GM18526 (cell line): ENCODE measurements around the gene CD4.

Experiments used
- POLR2A ChIP-seq: IDR thresholded peaks from 3 replicates; pipeline ENCODE4 v1.6.1; 2011; ENCODE audit not compliant: insufficient read length; ENCODE audit errors: extremely low read depth

CD4 gene

DNA sequence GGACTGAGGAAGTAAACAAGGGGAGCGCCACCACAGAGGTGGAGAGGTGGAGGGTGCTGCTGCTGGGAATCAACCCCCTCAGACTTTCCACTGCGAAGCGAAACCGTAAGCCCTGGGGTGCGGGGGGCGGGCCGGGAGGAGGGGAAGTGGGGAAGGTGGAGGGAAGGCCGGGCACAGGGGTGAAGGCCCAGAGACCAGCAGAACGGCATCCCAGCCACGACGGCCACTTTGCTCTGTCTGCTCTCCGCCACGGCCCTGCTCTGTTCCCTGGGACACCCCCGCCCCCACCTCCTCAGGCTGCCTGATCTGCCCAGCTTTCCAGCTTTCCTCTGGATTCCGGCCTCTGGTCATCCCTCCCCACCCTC lies 17.0 kb upstream of the CD4 start, which contains the start of gene LAG3:
Gene LAG3, plus strand, starts transcription at position 190 of the 365 bp plus-strand sequence. CDS start 333 bp downstream, outside the sequence.
- no peak for TF ChIP-seq POLR2A

DNA sequence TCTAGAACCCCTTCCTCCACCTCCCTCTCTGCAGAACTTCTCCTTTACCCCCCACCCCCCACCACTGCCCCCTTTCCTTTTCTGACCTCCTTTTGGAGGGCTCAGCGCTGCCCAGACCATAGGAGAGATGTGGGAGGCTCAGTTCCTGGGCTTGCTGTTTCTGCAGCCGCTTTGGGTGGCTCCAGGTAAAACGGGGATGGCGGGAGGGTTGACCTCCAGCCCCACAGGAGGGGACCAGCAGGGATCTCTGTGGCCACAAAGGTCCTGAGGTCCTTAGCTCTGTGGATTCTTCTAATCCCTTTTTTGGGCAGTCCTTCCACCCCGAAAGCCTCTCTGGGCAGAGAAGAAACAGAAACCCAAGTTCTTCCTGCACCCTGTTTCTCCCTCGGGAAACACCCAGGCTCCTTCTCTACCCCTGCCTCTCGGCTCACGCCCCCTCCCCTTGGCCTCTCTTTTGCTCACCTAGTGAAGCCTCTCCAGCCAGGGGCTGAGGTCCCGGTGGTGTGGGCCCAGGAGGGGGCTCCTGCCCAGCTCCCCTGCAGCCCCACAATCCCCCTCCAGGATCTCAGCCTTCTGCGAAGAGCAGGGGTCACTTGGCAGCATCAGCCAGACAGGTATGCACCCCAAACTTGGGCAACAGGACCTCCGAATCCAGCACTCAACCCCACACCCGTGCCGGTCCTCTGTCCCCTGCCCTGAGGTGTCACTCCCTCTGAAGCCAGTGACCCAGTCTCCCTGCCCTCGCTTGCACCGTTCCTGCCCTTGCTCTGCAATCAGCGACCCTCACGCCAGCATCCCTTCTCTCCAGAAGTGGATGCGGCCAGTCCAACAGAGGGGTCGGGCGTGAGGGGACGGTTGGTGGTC lies 16.4 kb upstream of the CD4 start:
- TF ChIP-seq POLR2A, result no peak

DNA sequence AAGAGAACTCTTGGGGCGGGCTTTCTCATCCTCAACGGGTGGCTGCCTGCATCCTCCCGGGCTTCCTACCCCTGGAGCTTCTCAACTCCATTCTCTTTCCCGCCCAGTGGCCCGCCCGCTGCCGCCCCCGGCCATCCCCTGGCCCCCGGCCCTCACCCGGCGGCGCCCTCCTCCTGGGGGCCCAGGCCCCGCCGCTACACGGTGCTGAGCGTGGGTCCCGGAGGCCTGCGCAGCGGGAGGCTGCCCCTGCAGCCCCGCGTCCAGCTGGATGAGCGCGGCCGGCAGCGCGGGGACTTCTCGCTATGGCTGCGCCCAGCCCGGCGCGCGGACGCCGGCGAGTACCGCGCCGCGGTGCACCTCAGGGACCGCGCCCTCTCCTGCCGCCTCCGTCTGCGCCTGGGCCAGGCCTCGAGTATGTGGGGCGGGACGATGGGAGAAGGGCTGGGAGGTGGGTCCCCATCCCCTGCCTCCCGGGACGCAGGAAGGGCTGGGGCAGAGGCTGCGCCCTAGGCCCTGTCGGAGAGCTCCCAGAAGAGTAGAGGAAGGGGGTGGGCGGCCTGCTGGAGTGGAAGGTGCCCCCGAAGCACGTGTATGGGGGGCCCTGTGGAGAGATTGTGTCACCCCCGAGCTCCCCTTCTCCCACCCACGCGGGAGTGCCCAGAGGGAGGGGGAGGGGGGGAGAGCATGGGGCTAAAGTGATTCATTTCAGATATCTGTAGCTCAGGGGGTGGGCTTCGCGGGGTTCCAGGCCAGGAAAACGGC lies 15.6 kb upstream of the CD4 start:
- TF ChIP-seq POLR2A, result no peak

DNA sequence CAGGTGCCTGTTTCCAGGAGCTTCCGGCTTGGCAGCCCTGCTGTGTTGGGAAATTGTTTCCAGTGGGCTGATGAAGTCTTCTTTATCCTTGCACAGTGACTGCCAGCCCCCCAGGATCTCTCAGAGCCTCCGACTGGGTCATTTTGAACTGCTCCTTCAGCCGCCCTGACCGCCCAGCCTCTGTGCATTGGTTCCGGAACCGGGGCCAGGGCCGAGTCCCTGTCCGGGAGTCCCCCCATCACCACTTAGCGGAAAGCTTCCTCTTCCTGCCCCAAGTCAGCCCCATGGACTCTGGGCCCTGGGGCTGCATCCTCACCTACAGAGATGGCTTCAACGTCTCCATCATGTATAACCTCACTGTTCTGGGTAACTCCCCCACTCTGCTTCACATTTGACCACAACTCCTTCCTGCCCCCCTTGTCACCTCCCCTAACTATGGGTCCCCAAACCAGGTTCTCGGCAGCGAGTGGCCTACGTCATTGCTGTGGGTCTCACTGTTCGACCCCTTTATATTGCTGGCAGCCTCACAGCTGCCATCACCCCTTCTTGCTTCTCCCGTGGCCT lies 14.7 kb upstream of the CD4 start:
- TF ChIP-seq POLR2A, result no peak

DNA sequence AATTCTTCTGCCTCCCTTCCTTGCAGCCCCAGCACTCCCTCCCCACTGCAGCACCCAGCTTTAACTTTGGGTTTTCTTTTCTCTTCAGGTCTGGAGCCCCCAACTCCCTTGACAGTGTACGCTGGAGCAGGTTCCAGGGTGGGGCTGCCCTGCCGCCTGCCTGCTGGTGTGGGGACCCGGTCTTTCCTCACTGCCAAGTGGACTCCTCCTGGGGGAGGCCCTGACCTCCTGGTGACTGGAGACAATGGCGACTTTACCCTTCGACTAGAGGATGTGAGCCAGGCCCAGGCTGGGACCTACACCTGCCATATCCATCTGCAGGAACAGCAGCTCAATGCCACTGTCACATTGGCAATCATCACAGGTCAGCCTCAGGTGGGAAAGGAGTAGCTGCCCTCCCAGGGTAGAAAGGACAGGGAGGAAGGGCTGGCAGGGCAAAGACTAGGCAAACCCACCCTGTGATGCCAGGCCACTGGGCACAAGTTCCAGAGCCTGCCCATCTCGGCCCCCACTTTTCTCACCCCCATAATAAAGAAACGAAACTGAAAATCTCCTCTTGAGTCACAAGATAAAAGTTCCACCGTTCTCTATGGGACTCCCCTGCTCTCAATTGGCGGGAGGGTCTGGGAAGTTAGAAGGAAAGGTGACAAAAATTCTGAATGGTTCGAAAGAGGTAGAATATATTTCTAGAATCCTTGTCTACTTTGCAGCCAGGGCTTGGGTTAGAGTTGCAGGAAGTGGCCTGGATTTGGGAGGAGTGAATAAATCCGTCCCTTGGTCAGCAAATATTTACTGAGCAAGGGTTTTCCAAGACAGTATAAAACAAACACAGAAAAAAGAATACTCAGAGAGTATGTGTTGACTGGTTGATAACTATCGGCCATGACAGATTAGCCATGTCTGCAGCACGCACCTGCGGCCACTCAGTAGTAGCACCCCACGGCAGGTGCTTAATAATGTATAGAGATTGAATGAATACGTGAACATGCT lies 13.8 kb upstream of the CD4 start:
- TF ChIP-seq POLR2A, result no peak

DNA sequence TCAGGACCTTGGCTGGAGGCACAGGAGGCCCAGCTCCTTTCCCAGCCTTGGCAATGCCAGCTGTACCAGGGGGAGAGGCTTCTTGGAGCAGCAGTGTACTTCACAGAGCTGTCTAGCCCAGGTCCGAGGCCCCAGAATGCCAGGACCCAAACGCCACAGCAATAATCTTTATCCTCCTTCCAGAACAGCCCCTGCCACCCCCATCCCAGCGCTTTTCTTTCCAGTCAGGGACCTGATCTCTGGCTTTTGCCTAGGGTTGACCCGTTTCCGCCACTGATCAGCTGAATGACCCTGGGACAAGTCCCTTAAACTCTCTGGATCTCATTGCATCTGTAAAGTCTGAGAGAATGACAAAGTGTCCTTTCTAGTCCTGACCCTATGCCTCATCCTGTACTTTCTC lies 11.9 kb upstream of the CD4 start:
- TF ChIP-seq POLR2A, result no peak

DNA sequence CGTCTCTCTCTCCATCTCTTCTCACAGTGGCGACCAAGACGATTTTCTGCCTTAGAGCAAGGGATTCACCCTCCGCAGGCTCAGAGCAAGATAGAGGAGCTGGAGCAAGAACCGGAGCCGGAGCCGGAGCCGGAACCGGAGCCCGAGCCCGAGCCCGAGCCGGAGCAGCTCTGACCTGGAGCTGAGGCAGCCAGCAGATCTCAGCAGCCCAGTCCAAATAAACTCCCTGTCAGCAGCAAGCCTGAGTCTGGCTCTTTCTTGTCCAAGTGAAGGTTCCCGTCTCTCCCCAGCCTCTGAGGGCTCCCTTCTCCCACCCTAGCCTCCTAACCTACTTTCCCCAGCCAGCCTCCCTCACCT lies 11.1 kb upstream of the CD4 start:
- TF ChIP-seq POLR2A, result no peak

DNA sequence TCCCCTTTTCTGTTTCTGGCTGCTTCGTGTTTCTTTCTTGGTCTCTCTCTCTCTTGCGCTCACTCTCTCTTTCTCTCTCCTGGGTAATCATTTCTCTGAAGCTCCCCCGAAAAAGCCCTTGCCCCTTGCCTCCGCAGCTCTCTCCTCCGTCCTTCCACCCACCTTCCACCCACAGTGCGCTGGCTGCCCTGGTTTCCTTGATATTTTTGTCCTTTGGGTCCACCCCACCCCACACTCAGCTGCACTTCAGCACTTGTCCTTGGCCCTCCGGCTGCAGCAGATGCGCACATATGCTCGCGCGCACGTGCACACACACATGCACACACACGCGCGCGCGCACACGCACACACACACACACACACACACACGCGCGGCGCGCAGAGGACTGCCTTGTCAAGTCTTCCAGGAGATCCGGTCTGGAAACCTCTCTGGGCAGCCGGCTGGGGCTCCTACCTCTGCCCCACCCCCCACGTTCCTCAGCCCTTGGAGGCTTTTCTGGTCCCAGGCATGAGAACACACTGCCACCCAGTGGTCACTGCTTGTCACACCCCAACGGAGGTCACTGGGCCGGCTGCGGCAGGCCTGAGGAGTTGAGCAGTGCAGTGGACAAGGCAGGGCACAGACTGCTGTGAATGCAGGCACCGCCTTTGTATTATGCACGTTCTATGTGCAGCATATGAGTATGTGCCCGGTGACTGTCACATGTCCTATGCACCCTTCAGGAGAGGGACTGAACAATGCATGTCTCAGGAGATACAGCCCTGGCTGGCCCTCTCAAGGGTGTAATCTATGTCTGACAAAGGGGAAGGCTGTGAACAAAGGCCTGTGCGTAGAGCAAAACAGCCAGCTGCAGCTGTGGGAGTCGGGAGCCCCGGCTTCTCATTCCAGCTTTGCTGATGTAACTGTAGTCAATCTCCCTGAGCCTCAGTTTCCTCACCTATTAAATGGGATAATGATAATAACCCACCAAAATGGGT lies 10.5 kb upstream of the CD4 start:
- TF ChIP-seq POLR2A, result no peak

DNA sequence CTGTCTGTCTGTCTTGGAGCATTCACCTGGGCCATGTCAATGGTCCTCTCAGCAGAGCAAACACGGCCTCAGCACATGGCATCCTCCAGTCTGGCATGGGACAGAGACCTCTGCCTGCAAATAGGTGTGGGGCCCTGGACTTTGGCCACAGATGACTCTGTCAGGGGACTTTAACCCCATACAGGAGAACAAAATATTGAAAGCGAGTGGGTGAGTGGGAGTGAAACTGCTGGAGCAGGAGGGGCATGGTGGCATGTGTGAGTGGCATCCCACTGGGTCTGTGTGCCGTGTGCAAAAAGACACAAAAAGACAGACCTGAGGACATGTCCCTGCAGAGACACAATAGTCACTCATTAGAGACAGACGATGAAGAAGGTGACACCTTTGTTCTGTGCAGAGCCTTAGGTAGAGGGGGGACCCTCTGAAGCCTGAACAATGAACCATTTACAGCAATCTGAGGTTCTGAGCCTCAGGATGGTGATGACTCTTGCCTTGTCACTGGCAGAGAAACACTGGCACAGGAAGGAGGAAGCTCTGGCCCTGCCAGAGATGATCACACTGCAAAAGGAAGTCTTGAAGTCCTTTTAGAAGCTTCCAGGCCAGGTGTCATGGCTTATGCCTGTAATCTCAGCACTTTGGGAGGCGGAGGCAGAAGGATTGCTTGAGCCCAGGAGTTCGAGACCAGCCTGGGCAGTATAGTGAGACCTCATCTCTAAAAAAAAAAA lies 9.5 kb upstream of the CD4 start:
- TF ChIP-seq POLR2A, result no peak

DNA sequence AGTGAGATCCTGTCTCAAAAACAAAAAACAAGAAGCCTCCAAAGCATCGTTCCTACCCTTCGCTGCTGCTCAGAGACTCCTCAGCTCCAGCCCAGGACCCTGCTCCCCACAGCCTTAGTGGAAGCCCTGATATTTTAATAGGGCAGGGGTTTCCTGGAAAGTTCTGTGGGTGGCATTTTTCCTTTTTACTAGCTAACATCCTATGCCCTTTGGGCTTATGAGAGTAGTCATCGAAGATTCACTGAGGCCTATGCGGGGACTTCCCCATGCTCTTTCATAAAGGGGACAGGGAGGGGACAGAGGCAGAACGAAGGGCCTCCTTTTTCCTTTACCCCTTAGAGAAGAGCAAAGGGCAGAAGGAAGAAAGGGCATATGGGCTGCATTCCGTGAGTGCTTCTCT lies 8.8 kb upstream of the CD4 start:
- no peak for TF ChIP-seq POLR2A

DNA sequence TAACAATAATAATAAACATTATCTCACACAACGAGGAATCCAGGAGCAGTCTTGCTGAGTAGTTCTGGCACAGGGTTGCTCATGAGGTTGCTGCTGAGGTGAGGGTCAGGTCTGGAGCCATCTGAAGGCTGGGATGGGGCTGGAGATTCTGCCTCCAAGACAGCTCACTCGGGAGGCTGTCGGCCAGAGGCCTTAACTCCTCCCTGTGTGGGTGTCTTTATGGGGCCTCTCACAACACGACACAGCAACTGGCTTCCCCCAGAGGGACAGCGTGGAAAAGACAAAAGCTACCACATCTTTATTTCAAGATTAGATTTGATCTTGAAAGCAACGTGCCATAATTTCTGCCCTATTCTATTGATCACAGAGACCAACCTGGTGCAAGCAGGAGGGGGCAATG lies 7.2 kb upstream of the CD4 start:
- no peak for TF ChIP-seq POLR2A

DNA sequence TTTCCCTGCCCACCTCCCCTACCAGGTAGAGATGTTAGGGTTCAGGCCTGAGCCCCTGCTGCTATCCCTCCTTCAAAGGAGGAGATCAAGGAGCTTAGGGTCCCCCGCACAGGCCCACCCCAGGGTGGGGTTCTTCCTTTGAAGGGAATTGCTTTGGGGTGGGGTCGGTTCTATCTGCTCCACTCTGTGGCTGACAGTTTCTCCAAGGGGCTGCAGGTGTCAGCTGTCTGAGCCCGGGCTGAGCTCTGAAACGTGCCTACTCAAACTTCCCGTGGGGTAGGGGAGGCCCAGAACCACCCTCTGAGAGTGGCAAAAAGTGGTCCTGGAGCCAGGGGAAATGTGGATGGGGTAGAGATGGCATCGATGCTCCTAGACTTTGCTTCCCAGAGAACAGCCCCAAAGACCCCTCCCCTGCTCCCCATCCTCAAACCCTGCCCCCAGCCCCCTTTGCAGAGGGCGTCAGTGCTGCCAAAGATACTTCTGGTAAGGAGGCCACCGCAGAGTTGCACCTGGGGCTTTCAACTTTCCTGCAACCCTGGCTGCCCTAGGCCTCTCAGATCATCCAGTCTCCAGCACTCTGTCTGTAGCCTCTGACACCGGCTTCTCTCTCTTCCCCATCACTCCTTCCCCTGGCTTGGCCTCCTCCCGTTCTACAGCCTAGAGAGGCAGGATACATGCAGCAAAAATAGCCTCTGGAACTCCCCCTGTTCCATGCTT lies 6.3 kb upstream of the CD4 start:
- TF ChIP-seq POLR2A, result no peak

DNA sequence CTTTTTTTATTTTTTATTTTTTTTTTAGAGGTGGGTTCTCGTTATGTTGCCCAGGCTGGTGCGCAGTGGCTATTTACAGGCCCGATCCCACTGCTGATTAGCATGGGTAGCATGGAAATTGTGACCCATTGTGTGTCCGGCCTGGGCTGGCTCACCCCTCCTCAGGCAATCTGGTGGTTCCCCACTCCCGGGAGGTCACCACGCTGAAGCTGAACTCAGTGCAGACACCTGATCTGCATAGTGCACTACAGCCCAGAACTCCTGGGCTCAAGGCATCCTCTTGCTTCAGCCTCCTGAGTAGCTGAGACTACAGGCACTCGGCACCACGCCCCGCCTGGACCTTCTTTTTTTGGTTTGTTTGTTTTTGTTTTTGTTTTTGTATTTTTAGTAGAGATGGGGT lies 5.5 kb upstream of the CD4 start:
- no peak for TF ChIP-seq POLR2A
